HK-2 (cell line): ENCODE data around the gene GGACT.
"Not testable (repeated sequence)": the region's sequence is repeated elsewhere in the genome, so short reads cannot be mapped to it uniquely, and the experiment has no call there.

Experiments used
- DNase-seq: peaks from one replicate; pipeline ENCODE4 v3.0.0-alpha.2; 2018; ENCODE audit not compliant: unreplicated experiment

GGACT gene

DNA sequence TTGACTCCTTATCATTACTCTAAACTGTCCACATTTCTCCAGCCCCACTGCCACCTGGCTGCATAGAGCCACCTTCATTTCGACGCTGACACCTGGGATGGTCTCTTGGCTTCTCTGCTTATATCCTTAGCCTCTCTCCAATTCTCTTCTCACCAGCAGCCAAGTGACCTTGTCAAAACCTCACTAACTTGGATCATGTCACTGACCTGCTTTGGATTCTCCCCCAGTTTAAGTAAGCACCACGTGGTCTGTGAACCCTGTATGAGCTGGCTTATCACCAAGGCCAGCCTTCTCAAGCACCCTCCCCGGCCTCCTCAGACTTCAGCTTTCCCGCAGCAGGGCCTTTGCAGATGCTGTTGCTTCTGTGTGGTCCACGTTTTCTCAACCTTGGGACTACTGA is 12.3 kb upstream of the GGACT start:
- no peak for DNase-seq

DNA sequence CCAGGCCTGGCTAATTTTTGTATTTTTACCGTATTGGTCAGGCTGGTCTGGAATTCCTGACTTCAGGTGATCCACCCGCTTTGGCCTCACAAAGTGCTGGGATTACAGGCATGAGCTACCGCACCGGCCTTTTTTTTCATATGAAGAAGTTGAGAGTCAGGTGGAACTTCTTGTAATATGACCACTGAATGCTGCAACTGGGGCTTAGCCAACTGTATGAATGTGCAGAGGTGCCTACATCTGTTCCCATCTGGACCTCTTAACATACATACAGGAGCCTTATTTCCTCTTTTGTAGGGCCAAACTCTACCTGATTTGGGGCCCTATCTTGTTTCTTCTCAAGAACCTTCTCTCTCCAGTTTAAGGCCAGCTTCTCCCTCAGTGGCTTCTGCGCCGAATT is 11.9 kb upstream of the GGACT start:
- no peak for DNase-seq

- DNase-seq = no peak
Measured at GRCh38 chr13:100597253-100597652, 8.7 kb upstream of the GGACT start.

DNA sequence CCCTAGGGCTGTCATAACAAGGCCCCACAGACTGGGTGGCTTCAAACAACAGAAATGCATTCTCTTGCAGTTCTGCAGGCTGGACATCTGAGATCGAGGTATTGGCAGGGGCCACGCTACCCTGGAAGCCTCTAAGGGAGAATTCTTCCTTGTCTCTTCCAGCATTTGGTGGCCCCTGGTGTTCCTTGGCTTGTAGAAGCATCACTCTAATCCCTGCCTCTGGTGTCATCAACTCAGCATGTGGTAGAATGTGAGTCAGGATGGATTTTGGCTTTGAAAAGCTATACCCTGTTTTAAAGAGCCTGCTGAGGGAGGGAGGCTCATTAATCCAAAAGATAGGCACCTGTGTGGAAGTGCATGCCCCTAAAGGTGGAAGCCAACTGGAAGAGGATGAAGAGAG is 7.9 kb upstream of the GGACT start:
- DNase-seq = no peak

- no peak for DNase-seq
Measured at GRCh38 chr13:100594731-100595130, 6.1 kb upstream of the GGACT start.

GRCh38 chr13:100594255-100594654 is 5.7 kb upstream of the GGACT start:
- DNase-seq = no peak

GRCh38 chr13:100589178-100589725 is 663 bp upstream of the GGACT start:
- DNase-seq = no peak

GRCh38 chr13:100584896-100585295 is 3.7 kb downstream of the GGACT start:
- DNase-seq = no peak

DNA sequence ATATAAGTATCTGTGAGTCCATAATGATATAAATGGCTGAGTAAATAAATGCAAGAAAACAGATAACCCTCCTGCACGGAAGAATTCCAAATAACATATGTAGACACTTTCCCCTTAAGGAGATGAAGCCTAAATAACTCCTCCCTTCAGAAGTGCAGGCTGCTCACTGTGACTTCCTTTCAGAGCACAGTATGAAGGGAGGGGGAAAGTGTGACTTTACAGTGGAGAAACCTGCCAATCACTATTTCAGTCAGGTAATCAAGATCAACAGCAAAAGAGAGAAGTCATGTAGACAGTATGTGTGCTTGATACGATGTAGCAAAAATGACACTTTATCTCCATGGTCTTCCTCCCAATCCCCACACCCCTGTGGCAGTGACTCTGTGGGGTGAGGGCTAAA is 7.1 kb downstream of the GGACT start:
- no peak for DNase-seq

- no peak for DNase-seq
Measured at GRCh38 chr13:100581030-100581429, 7.6 kb downstream of the GGACT start.

DNA sequence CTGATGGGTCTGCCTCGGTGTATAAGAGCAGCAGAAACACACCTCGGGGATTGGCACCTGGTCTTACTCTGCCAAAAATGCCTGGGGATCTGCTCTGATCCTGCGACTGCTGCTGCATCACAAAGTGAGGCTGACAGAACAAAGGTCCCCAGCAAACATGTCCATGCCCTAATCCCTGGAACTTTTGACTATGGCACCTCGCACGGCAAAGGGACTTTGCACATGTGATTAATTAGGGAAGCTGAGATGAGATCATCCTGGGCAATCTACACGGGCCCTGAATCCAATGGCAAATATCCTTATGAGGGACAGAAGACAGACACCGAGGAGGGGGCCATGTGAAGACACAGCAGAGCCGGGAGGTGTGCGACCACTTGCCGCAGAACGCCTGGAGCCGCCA is 8.5 kb downstream of the GGACT start:
- no peak for DNase-seq

- not testable (repeated sequence) for DNase-seq
Measured at GRCh38 chr13:100577239-100577638, 11.3 kb downstream of the GGACT start.

DNA sequence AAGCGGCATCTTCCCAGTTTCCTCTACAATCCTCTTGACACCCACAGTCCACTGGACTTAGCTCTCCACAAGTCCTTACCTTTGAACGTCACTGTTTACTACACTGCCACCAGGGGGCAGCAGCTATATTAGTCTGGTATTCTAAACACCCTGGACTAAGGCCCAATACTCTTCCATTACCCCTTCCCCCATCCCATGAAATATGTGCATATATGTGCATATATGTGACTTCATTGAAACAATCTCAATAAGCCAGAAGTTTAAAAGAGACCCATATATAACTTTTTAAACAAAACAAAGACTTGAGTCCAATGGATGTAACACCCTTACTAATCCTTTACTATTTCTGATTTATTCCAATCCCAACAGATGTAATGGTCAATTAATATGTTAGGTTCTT is 15.5 kb downstream of the GGACT start:
- DNase-seq = peak; percentile 51

GRCh38 chr13:100566543-100566942 is 22.0 kb downstream of the GGACT start:
- DNase-seq = no peak

- no peak for DNase-seq
Measured at GRCh38 chr13:100565286-100565685, 23.3 kb downstream of the GGACT start.

- no peak for DNase-seq
Measured at GRCh38 chr13:100564444-100565223, 24.0 kb downstream of the GGACT start.

GRCh38 chr13:100563779-100564178 is 24.8 kb downstream of the GGACT start:
- DNase-seq = no peak

DNA sequence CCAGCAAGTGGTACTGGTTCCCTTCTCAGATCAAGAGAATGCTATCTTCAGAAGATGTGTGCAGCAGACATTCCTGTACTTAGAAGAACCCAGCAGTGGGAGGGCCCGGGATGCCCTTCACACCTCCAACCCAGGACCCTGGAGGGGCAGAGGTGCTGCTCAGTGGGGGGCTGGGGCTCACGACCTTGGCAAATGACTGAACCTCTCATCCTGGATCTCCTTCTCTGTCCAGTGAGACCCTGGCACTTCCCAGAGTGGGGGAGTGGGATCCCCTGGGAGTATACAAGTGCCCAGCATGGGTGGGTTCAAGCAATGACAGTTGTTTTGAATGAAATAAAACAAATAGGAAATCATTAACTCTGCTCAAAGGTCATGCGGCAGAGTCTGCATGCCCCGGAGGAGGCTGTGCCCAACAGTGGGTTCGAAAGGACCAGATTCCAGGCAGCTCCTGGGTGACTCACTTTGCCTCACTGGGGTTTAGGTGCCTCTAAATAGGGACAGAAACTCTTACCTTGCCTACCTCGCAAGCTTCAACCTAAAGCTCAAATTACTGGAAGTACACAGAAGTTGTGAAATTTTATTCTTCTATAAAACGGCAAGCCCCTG is 26.9 kb downstream of the GGACT start:
- no peak for DNase-seq

GRCh38 chr13:100561158-100561499 is 27.5 kb downstream of the GGACT start:
- no peak for DNase-seq

DNA sequence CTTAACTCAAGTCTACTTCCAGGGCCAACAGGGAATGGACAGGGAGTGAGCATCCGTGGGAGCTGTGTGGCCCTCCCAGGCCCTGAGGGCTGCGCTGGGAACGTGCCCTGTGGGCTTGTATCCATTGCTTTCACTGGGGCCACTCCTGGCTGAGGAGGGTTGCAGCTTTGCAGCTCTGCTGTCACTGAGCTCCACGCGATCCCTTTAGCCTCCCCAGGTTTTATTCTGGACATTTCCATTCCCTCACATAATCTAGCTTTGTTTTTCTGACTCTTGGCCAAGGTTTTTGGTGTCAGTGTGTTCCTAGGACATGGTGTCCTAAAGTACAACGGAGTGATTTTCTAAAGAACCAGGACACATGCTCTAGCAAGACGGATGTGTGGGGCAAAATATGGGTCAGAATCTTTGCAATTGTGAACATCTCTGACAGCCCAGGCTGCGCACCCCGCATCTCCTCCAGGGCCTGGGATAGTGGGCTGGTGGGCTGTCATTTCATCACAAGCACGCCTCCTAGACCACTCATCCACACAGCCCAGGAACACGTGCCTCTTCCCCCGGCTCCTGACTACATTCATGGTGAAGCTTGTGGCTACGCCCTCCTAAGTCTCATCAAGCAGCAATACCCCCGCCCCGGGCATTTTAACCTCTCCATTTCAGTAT is 28.0 kb downstream of the GGACT start:
- DNase-seq = no peak

DNA sequence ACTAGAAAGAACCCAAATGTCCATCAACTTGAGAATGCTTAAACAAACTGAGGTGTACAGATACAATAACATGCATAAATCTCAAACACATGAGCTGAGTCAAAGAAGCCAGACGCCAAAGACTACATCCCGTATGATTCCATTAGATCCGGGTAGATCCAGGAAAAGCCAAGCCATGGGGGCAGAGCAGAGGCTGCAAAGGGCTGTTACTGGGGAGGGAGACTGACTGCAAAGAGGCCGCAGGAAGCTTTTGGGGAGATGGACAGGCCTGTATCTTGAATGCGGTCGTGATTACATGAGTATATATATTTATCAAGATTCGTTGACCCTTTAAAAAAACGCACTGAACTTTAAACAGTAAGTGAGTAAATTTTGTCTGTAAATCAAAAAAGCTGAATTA is 28.7 kb downstream of the GGACT start:
- no peak for DNase-seq

- no peak for DNase-seq
Measured at GRCh38 chr13:100552755-100553154, 35.8 kb downstream of the GGACT start.

- DNase-seq = no peak
Measured at GRCh38 chr13:100549316-100549715, 39.3 kb downstream of the GGACT start.
